IPS-NIHi11 (cell line): ENCODE data around the gene FOLR2.
A peak's percentile ranks its signal among the peaks of the same experiment; 100 is the strongest.

ENCODE experiments used
- DNase-seq: peaks from one replicate; pipeline ENCODE4 v3.0.0; 2012; ENCODE audit warnings: mixed read lengths, low spot score

The FOLR2 gene

GRCh38 chr11:72229925-72230763, 13.6 kb downstream of the FOLR2 start:
- no peak for DNase-seq

- DNase-seq = no peak
Measured at GRCh38 chr11:72230764-72231365, 14.3 kb downstream of the FOLR2 start.

GRCh38 chr11:72231396-72232259, 15.0 kb downstream of the FOLR2 start:
- DNase-seq = no peak

- no peak for DNase-seq
Measured at GRCh38 chr11:72232260-72233055, 15.9 kb downstream of the FOLR2 start.

GRCh38 chr11:72233056-72233772, 16.6 kb downstream of the FOLR2 start:
- DNase-seq = no peak

GRCh38 chr11:72233773-72234513, 17.3 kb downstream of the FOLR2 start:
- DNase-seq = no peak

GRCh38 chr11:72234514-72234830, 17.9 kb downstream of the FOLR2 start:
- no peak for DNase-seq

- DNase-seq = no peak
Measured at GRCh38 chr11:72234920-72235319, 18.3 kb downstream of the FOLR2 start.

- no peak for DNase-seq
Measured at GRCh38 chr11:72235351-72236057, 18.9 kb downstream of the FOLR2 start.

- DNase-seq = no peak
Measured at GRCh38 chr11:72236083-72236697, 19.6 kb downstream of the FOLR2 start.

GRCh38 chr11:72236774-72237111, 20.1 kb downstream of the FOLR2 start:
- no peak for DNase-seq

- DNase-seq = no peak
Measured at GRCh38 chr11:72237112-72237931, 20.7 kb downstream of the FOLR2 start.

GRCh38 chr11:72238040-72238450, 21.5 kb downstream of the FOLR2 start:
- peak; percentile 94 for DNase-seq

GRCh38 chr11:72238492-72239312, 22.1 kb downstream of the FOLR2 start:
- DNase-seq = no peak

GRCh38 chr11:72239313-72239848, 22.8 kb downstream of the FOLR2 start:
- peak; percentile 71 for DNase-seq

GRCh38 chr11:72239849-72240460, 23.4 kb downstream of the FOLR2 start:
- DNase-seq = no peak
